Retinal pigment epithelial cell (primary cell): Measurements from ENCODE around the gene GJA3.

Experiments
- DNase-seq: peaks from one replicate; pipeline ENCODE4 v3.0.0-alpha.2; 2010; ENCODE audit warnings: low read depth
- H3K4me3 ChIP-seq: 2 replicates; pipeline ENCODE4 v1.5.1; 2011; ENCODE audit warnings: mild to moderate bottlenecking, low read length, control low read depth, moderate library complexity
- TF ChIP-seq, protein P1 (sequence below): conservative IDR thresholded peaks from 2 replicates; pipeline ENCODE4 v1.5.1; 2011; ENCODE audit warnings: low read depth, low read length, control low read depth, inconsistent platforms

Gene GJA3

GRCh38 chr13:20132052-20132634, 28.7 kb downstream of the GJA3 start:
- DNase-seq = no peak
- no peak overlapping the region for H3K4me3 ChIP-seq
- TF ChIP-seq, protein P1, sequence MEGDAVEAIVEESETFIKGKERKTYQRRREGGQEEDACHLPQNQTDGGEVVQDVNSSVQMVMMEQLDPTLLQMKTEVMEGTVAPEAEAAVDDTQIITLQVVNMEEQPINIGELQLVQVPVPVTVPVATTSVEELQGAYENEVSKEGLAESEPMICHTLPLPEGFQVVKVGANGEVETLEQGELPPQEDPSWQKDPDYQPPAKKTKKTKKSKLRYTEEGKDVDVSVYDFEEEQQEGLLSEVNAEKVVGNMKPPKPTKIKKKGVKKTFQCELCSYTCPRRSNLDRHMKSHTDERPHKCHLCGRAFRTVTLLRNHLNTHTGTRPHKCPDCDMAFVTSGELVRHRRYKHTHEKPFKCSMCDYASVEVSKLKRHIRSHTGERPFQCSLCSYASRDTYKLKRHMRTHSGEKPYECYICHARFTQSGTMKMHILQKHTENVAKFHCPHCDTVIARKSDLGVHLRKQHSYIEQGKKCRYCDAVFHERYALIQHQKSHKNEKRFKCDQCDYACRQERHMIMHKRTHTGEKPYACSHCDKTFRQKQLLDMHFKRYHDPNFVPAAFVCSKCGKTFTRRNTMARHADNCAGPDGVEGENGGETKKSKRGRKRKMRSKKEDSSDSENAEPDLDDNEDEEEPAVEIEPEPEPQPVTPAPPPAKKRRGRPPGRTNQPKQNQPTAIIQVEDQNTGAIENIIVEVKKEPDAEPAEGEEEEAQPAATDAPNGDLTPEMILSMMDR = no peak

DNA sequence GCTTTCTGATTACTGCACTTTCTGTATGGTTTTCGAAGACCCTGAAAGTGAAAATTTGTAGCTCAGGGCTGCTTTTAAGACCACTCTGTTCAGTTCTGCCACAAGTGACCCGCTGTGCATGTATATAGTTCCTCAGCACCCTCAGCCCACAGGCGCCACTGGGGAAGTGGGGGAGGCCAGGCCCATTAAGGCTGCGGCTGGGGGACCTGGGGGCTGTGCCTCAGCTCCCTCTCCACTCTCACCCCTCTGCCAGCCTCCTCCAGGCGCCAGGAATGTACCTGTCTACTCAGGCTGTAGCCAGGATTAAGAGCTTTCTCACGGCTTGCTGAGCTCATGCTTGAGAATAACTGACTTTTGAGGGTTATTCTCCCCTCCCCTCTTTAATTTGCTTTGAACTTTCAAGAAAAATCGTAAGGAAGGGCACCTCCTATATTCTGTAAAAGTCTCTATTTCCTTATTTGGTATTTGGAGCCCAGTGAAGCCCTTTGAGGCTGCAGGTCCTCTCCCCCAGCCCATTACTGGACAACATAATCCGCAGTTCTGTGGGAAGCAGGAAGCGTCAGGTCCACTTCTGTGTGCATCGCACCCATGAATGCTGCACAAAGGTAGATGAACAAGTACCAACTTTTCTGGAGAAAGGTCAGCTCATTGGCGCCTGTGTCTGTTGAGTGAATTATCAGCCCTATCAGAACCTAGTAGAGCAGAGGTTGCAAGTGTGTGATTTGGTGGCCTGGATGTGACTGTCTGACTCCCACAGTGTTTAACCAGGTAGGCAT, 29.6 kb downstream of the GJA3 start:
- no peak for DNase-seq
- TF ChIP-seq, protein P1 = no peak

GRCh38 chr13:20130652-20131051, 30.2 kb downstream of the GJA3 start:
- TF ChIP-seq, protein P1 = no peak
- H3K4me3 ChIP-seq = no peak overlapping the region
- no peak for DNase-seq

More for the DNA sequence above, 29.6 kb downstream of the GJA3 start:
- no peak overlapping the region for H3K4me3 ChIP-seq

DNA sequence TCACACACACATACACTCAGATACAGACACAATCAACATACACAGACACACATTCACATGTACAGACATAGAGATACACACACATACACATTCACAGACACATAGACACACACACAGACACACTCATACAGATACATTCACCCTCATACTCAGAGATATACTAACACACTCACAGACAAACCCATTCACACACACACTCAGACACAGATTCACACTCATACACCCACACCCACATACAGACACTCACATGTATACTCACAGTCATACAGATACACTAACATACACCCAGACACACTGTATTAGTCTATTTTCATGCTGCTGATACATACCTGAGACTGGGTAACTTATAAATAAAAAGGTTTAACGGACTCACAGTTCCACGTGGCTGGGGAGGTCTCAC, 30.8 kb downstream of the GJA3 start:
- TF ChIP-seq, protein P1 = no peak
- no peak for DNase-seq
- no peak overlapping the region for H3K4me3 ChIP-seq

- no peak for DNase-seq
- TF ChIP-seq, protein P1 = no peak
- H3K4me3 ChIP-seq = no peak overlapping the region
Observed at GRCh38 chr13:20129076-20129475, 31.8 kb downstream of the GJA3 start.

DNA sequence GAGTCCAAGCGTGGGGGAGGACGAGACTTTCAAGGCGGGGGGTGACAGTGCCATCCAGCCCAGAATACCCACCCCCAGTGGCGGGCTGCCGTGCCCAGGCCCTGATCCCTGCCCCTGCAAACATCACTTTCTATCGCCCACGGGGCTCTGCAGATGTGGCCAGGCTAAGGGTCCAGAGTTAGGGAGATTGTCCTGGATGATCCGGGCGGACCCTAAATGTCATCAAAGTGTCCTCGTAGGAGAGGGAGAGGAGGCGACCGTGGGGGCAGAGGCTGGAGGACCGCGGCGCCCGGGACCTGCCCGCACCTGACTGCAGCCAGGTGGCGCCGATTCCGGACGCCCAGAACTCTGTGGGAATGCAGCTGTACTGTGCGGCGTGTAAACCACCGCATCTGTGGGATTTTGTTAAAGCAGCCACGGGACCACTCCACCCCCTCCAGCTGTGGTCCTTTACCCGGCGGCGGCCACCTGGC, 32.4 kb downstream of the GJA3 start:
- H3K4me3 ChIP-seq = peak overlapping the region; percentile 52
- DNase-seq = no peak
- TF ChIP-seq, protein P1 = peak; percentile 42
